ENCODE measurements around the gene ERC2. TPM values are rescaled to one million over a fixed set of nuclear protein-coding genes. Genes with fewer than 3 reads are reported as not detected.

The ERC2 gene
- total and polyA plus RNA-seq, 2 of the 13 experiments (the other 11 are each of a cell fraction or from before 2014, with no cell fraction given): 0.16 to 0.22 TPM

DNA sequence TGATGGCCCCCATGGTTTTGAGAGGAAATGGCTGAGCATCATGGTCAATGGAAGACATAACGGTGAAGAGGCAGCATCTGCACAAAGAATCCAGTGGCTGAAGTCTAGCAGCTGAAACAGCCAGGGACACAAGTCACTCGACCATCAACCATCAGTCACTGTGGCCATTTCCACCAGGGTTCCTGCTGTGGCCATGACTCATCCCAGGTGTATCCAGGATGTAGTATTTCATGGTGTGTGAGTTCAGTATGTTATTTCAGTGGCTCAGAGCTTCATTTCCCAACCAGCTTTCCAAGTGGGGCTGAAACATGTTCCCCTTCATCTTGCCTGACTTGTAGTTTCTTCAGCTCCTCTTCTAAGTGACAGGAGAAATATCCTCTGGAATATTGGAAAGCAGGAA lies 933.4 kb downstream of the ERC2 start:
- Histone ChIP-seq H3K27me3 (ENCODE audit: control insufficient read depth in 1 of 2, insufficient read depth in 2 of 2, low read length in 2 of 2) (no peaks in the 10 kb centered on the region; a peak in 1 of 5 replicates), H3K27ac (ENCODE audit: extremely low read length, insufficient read depth, low read length) (no peak overlapping the region), H3K9ac (ENCODE audit: insufficient read depth, low read depth, low read length) (no peak overlapping the region), H3K4me1 (ENCODE audit: insufficient read depth, low read length) (no peaks in the 10 kb centered on the region), H3K36me3 (replicated peaks in 1 of 2; ENCODE audit: control insufficient read depth in 1 of 2, insufficient read depth in 2 of 2, low read length in 2 of 2) (no peaks in the 10 kb centered on the region), H3K4me3 (replicated peaks in 1 of 3; ENCODE audit: insufficient read depth in 1 of 3, low read depth in 2 of 3, low read length in 3 of 3) (no peak overlapping the region), H3K9me3 (ENCODE audit: low read length) (no peaks in the 10 kb centered on the region), H3K4me2 (ENCODE audit: low read depth, low read length) (no peak overlapping the region), H2AFZ (ENCODE audit: low read length) (no peak overlapping the region), H3K79me2 (ENCODE audit: insufficient read depth, low read length) (no peaks in the 10 kb centered on the region), H4K20me1 (ENCODE audit: insufficient read depth, low read length) (no peaks in the 10 kb centered on the region)
- ChIA-PET CTCF (ENCODE audit: low intra/inter-chr PET ratio, low total read pairs) (no interaction called here), POLR2A (no interaction called here)
- FAIRE-seq (no peak), DNase-seq (ENCODE audit: low spot score) (no peak), ATAC-seq (no peak)
- no peak for TF ChIP-seq TRIM24 (CRISPR knock-in tag; IDR thresholded peaks at IDR 0.05)
- TF ChIP-seq KLF12 (CRISPR knock-in tag; IDR thresholded peaks at IDR 0.05; ENCODE audit: borderline replicate concordance): no peak
- TF ChIP-seq NBN (conservative IDR thresholded peaks at IDR 0.05): no peak
- no peak for TF ChIP-seq ASH2L (IDR thresholded peaks at IDR 0.05; ENCODE audit: insufficient read length, low read depth, low read length)
- no peak for TF ChIP-seq ZNF343 (CRISPR knock-in tag; IDR thresholded peaks at IDR 0.05)
- TF ChIP-seq CEBPG (CRISPR knock-in tag; IDR thresholded peaks at IDR 0.05): no peak
- TF ChIP-seq, protein P1, sequence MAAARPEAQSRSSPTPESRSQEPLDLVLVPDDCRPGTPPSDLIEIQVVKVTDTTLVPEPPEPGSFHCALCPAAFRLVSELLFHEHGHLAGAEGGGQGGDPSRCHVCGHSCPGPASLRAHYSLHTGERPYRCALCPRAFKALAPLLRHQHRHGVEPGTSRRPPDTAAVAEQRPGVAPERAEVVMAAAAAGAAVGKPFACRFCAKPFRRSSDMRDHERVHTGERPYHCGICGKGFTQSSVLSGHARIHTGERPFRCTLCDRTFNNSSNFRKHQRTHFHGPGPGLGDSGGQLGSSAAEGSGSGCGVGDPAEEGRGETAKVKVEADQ (CRISPR knock-in tag; IDR thresholded peaks at IDR 0.05; ENCODE audit: borderline replicate concordance): no peak
- TF ChIP-seq SAFB2 (CRISPR knock-in tag; IDR thresholded peaks at IDR 0.05; ENCODE audit: borderline replicate concordance, low read depth): no peak
- TF ChIP-seq SRSF9 (IDR thresholded peaks at IDR 0.05; ENCODE audit: borderline replicate concordance, insufficient read depth, low read depth, low read length, poor library complexity, severe bottlenecking): no peak
- TF ChIP-seq ZFX (CRISPR knock-in tag; IDR thresholded peaks at IDR 0.05; ENCODE audit: low read depth): no peak
- no peak for TF ChIP-seq ZNF564 (CRISPR knock-in tag; IDR thresholded peaks at IDR 0.05)
- no peak for TF ChIP-seq RBFOX2 (IDR thresholded peaks at IDR 0.05; ENCODE audit: low read depth, low read length)
- no peak for TF ChIP-seq ZNF230 (CRISPR knock-in tag; IDR thresholded peaks at IDR 0.05)
- TF ChIP-seq, protein P2, sequence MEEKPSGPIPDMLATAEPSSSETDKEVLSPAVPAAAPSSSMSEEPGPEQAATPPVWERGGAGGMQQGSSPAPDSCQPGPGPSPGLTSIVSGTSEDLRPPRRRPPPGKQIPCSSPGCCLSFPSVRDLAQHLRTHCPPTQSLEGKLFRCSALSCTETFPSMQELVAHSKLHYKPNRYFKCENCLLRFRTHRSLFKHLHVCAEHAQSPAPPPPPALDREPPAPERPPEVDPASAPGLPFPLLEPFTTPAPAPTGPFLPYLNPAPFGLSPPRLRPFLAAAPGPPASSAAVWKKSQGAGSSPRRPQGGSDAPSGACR (CRISPR knock-in tag; IDR thresholded peaks at IDR 0.05): no peak
- no peak for TF ChIP-seq REL (CRISPR knock-in tag; conservative IDR thresholded peaks at IDR 0.05)
- no peak for TF ChIP-seq ZNF780A (CRISPR knock-in tag; IDR thresholded peaks at IDR 0.05)
- no peak for TF ChIP-seq NFKB2 (CRISPR knock-in tag; IDR thresholded peaks at IDR 0.05; ENCODE audit: borderline replicate concordance)
- TF ChIP-seq, protein P3, sequence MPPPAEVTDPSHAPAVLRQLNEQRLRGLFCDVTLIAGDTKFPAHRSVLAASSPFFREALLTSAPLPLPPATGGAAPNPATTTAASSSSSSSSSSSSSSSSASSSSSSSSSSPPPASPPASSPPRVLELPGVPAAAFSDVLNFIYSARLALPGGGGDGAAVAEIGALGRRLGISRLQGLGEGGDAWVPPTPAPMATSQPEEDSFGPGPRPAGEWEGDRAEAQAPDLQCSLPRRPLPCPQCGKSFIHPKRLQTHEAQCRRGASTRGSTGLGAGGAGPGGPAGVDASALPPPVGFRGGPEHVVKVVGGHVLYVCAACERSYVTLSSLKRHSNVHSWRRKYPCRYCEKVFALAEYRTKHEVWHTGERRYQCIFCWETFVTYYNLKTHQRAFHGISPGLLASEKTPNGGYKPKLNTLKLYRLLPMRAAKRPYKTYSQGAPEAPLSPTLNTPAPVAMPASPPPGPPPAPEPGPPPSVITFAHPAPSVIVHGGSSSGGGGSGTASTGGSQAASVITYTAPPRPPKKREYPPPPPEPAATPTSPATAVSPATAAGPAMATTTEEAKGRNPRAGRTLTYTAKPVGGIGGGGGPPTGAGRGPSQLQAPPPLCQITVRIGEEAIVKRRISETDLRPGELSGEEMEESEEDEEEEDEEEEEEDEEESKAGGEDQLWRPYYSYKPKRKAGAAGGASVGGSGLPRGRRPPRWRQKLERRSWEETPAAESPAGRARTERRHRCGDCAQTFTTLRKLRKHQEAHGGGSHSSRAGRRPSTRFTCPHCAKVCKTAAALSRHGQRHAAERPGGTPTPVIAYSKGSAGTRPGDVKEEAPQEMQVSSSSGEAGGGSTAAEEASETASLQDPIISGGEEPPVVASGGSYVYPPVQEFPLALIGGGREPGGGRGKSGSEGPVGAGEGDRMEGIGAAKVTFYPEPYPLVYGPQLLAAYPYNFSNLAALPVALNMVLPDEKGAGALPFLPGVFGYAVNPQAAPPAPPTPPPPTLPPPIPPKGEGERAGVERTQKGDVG (CRISPR knock-in tag; IDR thresholded peaks at IDR 0.05; ENCODE audit: borderline replicate concordance): no peak
- no peak for TF ChIP-seq MAF1 (CRISPR knock-in tag; IDR thresholded peaks at IDR 0.05; ENCODE audit: borderline replicate concordance)
- 33% methylated on average over 1 of the region's 2 CpGs for WGBS (ENCODE audit: low lambda C conversion rate)
- intact Hi-C loops (cut with micrococcal nuclease; ENCODE audit: unreplicated experiment) (no loop called here), in situ Hi-C loops (cut with HindIII; ENCODE audit: extremely low pct_ligation_motif_present, low pct_unique_long_range_greater_than_20kb) (no loop called here)
- BruUV-seq (replicated peaks): no TSS peak
